Hypothalamus (tissue), 51 donors: ENCODE data around the gene LHCGR.

Experiments used
- DNase-seq, 51 donors: peaks; one replicate each; lab custom pipeline; 2025; lab: John Stamatoyannopoulos, UW

LHCGR gene

GRCh38 chr2:48755473-48755872 is at the start of gene LHCGR:
TSS of gene LHCGR (minus strand) at chr2:48755724. CDS start at chr2:48755671, 53 bp downstream.
- DNase-seq, result peak in 4 of 51 donors; percentile 1 to 24 (median 15)

DNA sequence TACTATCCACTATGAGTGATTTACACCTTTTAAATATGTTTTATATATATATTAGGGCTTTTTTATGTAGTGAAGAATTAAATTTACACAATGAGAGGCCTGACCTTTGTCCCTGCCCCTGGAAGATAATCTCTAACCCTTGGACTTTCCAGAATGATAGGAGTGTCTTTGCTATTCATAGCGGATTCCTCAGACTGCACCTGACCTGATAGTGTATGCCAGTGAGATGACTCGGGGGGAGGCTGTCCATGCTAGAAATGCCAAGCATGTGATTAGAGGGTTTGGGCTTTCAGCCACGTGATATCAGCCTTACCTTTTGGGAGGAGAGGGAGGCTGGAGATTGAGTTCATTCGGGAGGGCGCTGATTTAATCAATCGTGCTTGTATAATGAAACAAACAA is 44.1 kb upstream of the LHCGR start:
- no peak for DNase-seq

DNA sequence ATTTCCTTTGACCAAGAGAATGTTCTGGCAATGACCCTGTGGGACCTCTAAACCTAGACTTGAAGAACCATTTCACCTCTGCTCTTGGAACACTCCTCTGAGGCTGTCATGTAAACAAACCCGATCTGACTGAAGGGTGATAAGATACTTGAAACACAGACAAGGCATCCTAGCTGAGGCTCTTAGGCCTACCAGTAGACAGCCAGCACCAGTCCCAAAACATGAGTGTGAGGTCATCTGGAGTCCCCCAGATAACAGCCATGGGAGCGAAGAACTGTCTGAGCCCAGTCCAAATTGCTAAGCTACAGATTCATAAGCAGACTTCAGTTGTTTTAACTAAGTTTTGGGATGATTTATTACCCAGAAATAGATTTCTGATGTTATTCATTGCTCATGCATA is 39.5 kb upstream of the LHCGR start:
- DNase-seq, result no peak

DNA sequence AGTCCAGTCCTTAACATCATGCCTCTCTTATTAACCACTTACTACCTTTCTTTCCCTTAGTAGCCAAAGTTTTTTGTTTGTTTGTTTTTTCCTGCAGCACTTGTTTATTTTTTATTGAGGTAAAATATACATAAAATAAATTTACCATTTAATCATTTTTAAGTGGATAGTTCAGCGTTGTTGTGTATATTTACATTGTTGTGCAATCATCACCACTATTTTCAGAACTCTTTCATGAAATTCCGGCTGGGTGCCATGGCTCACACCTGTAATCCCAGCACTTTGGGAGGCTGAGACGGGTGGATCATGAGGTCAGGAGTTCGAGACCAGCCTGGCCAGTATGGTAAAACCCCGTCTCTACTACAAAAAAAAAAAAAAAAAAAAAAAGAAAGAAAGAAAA is 38.1 kb upstream of the LHCGR start:
- DNase-seq, result no peak

GRCh38 chr2:48792030-48792429 is 36.5 kb upstream of the LHCGR start:
- DNase-seq, result no peak

- DNase-seq, result no peak
These were observed 35.1 kb upstream of the LHCGR start for GRCh38 chr2:48790407-48791170.

- DNase-seq, result no peak
These were observed 32.1 kb upstream of the LHCGR start for GRCh38 chr2:48787580-48787979.

GRCh38 chr2:48781366-48781765 is 25.8 kb upstream of the LHCGR start:
- DNase-seq, result no peak

DNA sequence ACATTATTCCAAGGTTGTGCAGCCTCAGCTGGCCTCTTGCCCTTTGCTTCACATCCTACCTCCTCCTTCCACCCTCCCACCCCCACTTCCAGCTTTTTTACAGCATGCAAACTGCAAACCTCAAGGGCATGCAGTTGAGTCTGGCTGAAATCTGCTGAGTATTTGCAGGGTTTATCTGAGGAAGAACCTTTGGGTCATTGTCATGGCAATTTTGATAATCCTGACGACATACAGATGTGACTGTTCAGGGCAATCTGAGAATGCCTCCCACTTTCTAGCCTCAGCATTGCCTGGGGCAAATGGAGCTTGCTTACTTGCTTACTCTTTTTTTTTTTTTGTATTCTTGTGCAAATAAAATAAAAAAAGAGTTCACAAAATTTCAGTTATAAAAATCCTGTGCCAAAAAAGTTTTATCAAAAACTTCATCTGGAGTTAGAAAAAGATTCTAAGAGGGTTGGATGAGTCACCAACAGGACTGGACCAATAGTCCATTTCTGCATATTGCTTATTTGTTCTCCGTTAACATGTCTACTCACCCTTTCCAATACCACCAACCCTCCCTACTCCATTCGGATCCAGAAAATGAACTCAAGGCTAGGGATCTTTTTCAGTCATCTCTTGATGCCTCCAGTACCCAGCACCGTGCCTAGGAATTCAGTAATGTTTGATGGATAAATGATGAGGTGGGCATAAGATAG is 23.6 kb upstream of the LHCGR start:
- no peak for DNase-seq

GRCh38 chr2:48774251-48774650 is 18.7 kb upstream of the LHCGR start:
- no peak for DNase-seq

GRCh38 chr2:48771241-48772014 is 15.9 kb upstream of the LHCGR start:
- DNase-seq, result no peak

- no peak for DNase-seq
These were observed 14.7 kb upstream of the LHCGR start for GRCh38 chr2:48770181-48770580.

GRCh38 chr2:48768669-48769068 is 13.1 kb upstream of the LHCGR start:
- peak in 2 of 51 donors; percentile 8 to 9 for DNase-seq

DNA sequence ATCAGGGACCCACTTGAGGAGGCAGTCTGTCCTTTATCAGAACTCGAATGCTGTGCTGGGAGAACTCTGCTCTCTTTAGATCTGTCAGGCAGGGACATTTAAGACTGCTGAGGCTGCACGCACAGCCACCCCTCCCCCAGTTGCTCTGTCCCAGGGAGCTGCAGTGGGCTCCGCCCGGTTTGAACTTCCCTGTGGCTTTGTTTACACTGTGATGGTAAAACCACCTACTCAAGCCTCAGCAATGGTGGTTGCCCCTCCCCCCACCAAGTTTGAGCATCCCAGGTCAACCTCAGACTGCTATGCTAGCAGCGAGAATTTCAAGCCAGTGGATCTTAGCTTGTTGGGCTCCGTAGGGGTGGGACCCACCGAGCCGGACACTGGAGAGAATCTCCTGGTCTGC is 11.8 kb upstream of the LHCGR start:
- no peak for DNase-seq

- DNase-seq, result no peak
These were observed 5.3 kb upstream of the LHCGR start for GRCh38 chr2:48760826-48761225.

GRCh38 chr2:48759682-48760081 is 4.2 kb upstream of the LHCGR start:
- no peak for DNase-seq

DNA sequence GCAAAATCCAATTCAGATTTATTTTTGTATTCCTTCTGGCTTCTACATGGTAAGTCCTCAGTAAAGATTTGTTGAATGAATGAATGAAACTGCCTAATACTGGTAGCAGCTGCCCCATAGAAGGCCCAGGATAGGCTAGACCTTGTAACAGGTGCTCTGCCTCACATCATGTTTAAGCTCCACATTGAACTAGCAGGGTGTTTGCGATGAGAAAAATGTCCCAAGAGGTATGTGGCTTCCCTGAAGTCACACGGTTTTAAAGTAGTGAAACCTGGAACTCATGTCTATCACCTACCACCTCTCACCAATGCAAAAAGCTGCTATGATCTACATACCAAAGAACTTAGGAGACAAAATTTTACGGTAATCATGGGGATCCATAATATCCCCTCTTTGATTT is 765 bp upstream of the LHCGR start:
- no peak for DNase-seq

DNA sequence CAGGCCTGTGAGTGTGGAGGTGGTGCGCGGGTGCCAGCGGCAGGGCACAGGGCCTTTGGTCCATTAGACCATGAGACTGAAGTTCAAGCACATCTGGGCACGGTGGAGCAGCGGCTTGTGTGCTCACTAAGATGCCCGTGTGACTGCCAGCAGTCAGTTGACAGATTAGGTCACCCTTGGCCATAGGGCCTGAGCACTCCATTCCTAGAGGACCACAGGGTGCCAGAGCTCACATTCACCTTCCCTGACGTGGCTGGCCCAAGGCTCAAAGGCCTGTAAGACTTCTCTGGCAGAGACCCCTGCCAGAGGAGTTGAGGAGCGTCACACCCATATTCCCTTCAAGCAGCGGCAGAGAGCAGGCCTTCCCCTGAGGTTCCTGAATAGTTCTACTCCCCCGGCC is 650 bp downstream of the LHCGR start:
- peak in 1 of 51 donors; percentile 2 for DNase-seq

GRCh38 chr2:48753228-48753627 is 2.3 kb downstream of the LHCGR start:
- no peak for DNase-seq

GRCh38 chr2:48750128-48750739 is 5.3 kb downstream of the LHCGR start:
- DNase-seq, result no peak
